Activated CD8-positive, alpha-beta memory T cell treated with anti-CD3 and anti-CD28 coated beads, Interleukin-2, amount 10 ng/mL, durations not matched to agents 7 days and 5 days (primary cell): ENCODE measurements around the gene ING4. TPM values are rescaled to one million over a fixed set of nuclear protein-coding genes. Genes with fewer than 3 reads are reported as not detected.

ENCODE experiments used
- ATAC-seq: fragments of 150-1000 bp; cut with Tn5 transposase; one replicate; pipeline ENCODE4 v1.10.0; 2021; ENCODE audit warnings: moderate library complexity
- CTCF ChIA-PET: fragments of 350-600 bp; sonication (Branson Sonifier 250); formaldehyde crosslinking; loops from one replicate; lab custom pipeline; 2021; ENCODE audit warnings: antibody characterized with exemption; lab: Charles Lee
- DNase-seq: peaks from one replicate; pipeline ENCODE4 v3.0.0-alpha.2; 2020
- H3K27ac Mint-ChIP-seq: one replicate; pipeline ENCODE4 v1.8.0; 2021; ENCODE audit warnings: mild to moderate bottlenecking, mixed read lengths
- H3K27me3 Mint-ChIP-seq: one replicate; pipeline ENCODE4 v1.8.0; 2021; ENCODE audit warnings: mixed read lengths
- H3K36me3 Mint-ChIP-seq: one replicate; pipeline ENCODE4 v1.8.0; 2021; ENCODE audit warnings: mild to moderate bottlenecking, mixed read lengths
- H3K4me1 Mint-ChIP-seq: one replicate; pipeline ENCODE4 v1.8.0; 2021; ENCODE audit warnings: mixed read lengths
- H3K4me3 Mint-ChIP-seq: one replicate; pipeline ENCODE4 v1.8.0; 2021; ENCODE audit warnings: mild to moderate bottlenecking, moderate library complexity, mixed read lengths
- H3K9me3 Mint-ChIP-seq: one replicate; pipeline ENCODE4 v1.8.0; 2022; ENCODE audit warnings: low read depth, mixed read lengths
- total RNA-seq, 2 experiments: library from RNA; stranded (reverse); gene quantifications; one replicate each; pipeline ENCODE4 v1.2.3, GENCODE V29; 2021

The ING4 gene
- total RNA-seq, 2 experiments from 2014 or later, result 26.0 to 26.3 TPM

DNA sequence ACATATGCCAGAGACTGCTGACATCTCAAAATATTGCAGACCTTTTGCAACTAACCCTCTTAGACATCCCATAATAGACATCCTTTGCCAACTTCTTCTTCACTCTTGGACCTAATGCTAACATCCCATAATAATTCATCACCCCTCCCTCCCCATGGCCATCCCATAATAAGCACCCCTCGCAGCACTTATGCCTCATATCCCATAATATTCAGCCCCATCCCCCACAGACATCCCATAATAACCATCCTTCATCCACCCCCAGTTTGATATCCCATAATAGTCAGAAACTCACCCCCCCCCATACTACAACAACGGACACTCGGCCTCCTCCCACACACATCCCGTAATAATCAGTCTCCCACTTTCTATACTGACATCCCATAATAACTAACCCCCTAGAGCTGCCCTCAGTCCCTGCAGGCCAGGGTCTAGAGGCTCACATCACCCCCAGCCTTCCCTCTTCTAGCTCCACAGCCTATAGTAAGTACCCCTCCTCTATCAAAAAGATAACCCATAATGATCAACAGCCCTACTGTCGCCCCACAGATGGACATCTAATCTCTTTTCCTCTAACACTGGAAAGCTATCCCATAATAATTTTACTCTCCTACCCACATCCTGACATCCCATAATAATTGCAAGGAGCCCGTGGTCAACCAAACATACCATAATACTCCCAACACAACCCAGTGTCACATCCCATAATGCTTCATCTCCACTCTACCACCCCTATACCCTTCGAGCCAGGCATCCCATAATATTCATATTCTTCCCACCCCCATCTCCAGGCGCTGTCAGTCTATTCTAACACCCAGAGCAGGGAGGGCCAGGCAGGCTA, 54.9 kb downstream of the ING4 start:
- DNase-seq (peak; percentile 86), ATAC-seq (peak; percentile 60)
- CTCF ChIA-PET, result interaction anchor here (0.7 to 1.6 kb wide), 14 partner anchors 10 to 269 kb away, joined by 3 to 9 read pairs (median 4); partner anchors contain the start of genes GAPDH, NOP2 and ZNF384
- peaks cover 26% of the 10 kb centered on the region for H3K36me3 Mint-ChIP-seq
- H3K4me1 Mint-ChIP-seq, result peaks cover 53% of the 10 kb centered on the region
- H3K27ac Mint-ChIP-seq, result no peak overlapping the region
- no peak overlapping the region for H3K4me3 Mint-ChIP-seq
- H3K27me3 Mint-ChIP-seq, result no peaks in the 10 kb centered on the region
- H3K9me3 Mint-ChIP-seq, result no peaks in the 10 kb centered on the region

DNA sequence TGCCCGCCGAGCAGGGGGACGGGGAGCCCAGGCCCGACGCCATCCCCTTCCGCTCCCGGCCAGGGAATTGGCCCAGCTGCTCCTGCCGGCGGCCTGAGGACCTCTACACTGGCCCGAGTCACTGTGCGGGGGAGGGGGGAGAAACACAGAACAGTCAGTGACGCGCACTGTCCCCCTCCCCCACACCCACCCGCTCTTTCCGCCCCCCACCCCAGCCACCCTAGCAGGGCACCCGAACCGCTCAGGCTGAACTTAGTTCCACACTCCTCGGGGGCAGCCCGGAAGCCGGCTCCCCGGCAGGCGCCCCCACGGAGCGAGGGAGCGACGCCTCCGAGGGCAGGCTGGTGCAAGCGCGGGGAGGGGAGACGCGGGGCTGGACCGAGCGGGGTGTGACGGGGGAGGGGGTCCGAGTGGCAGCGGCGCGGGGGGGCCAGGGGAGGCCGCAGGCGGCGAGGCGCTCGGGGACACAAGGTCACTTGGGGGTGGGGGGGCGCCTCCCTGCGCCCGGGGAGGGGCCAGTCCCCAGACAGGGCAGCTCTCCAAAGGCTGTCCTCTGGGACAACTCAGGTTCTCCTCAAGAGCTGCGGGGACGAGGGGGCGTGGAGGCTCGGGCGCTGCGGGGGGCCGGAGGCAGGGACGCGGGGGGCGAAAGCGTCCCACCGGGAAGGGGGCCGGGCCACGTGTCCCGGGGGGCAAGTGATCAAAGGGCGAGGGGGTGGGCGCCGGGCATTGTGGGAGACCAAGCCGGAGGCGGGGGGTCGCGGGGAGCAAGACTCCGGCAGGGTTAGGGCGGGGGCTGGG, 56.4 kb downstream of the ING4 start:
- Mint-ChIP-seq H3K9me3 (no peaks in the 10 kb centered on the region), H3K4me1 (peaks cover 52% of the 10 kb centered on the region), H3K36me3 (peaks cover 36% of the 10 kb centered on the region), H3K27ac (peak overlapping the region; percentile 86), H3K27me3 (no peaks in the 10 kb centered on the region), H3K4me3 (no peak overlapping the region)
- ATAC-seq, result peak; percentile 24
- DNase-seq, result peak; percentile 72
- CTCF ChIA-PET, result interaction anchor here (0.6 to 2.8 kb wide), 10 partner anchors 12 to 146 kb away, joined by 3 to 12 read pairs (median 4); partner anchors contain the start of genes MLF2, NOP2 and ZNF384

DNA sequence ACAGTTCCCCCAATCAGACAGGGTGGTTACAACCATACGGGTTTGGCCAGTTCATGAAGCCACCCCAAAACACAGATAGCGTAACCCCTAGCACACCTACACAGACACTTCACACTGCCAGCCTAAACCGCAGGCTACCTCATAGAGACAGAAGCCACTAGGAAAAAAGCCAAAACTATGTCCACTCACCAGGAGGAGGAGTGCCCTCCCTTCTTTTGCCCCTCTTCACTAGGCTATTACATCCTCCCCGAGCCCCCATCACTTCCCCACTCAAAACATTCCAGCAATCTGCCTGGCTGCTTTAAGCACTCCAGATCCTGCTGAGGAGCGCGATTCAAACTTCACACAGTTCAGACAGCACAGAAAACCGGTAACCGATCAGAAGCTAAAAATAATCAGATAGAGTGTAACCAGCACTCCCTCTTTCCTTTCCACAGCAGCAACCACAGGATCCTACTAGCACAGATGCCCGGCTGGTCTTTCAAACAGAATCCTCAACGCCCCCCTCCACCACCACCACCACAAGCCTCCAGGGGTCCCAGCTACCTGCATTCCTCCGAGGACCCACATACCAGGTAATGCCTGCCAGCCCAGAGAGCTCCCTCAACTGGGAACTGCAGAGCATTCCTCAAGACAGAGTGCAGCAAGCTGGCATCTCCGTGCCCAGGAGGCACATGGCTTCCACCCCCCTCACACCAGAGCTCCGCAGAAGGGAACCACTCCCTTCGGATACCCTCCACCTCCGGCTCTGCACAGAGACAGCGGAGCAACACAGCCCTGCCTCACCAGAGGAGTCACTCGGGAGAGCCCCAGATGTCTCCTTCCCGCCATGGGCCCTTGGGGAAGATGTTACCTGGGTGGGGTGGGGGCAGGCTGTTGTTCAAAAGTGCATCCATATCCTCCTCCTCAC, 57.2 kb downstream of the ING4 start:
- H3K36me3 Mint-ChIP-seq, result peaks cover 45% of the 10 kb centered on the region
- DNase-seq (peak; percentile 67), ATAC-seq (peak; percentile 14)
- no peaks in the 10 kb centered on the region for H3K27me3 Mint-ChIP-seq
- H3K9me3 Mint-ChIP-seq, result no peaks in the 10 kb centered on the region
- peak overlapping the region; percentile 86 for H3K27ac Mint-ChIP-seq
- peaks cover 44% of the 10 kb centered on the region for H3K4me1 Mint-ChIP-seq
- H3K4me3 Mint-ChIP-seq, result no peak overlapping the region
- CTCF ChIA-PET, result interaction anchor here (0.6 to 2.8 kb wide), 14 partner anchors 13 to 263 kb away, joined by 3 to 12 read pairs (median 4); partner anchors contain the start of genes MLF2, NOP2 and ZNF384

DNA sequence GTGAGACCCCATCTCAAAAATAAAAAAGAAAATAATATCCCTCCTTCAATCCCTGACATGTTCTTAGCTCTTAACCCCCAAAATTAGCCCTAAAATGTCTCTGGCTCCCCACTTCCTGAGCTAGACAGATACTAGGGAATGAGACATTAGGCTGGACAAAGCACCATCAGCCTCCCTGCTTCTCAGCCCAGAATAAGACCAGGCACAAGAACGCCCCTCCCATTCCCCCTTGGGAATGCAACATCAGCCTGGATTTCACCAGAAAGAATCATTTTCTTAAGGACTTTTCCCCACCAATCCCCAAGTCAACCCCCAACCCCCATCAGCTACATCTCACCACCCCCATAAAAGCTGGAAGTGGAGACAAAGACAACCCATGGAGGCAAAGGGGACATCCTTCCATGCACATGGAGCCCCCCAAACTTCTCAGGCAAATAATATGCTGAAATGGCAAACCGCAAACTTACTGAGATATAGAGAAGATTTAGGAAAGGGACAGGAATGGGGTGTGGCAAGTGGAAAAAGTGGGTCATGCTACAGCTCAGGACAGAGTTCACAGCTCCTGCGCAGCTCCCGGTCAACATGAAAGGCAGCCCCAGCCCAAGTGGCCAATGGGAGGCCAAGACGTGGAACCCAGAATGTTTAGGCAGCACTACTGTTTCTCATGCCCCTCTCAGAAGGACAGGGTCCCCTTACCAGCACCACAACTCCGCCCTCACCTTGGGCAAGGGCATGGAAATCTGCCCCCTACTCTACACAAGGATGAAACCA, 58.5 kb downstream of the ING4 start:
- Mint-ChIP-seq H3K4me3 (no peak overlapping the region), H3K27ac (peak overlapping the region; percentile 86), H3K4me1 (peaks cover 42% of the 10 kb centered on the region), H3K27me3 (no peaks in the 10 kb centered on the region), H3K9me3 (no peaks in the 10 kb centered on the region), H3K36me3 (peaks cover 57% of the 10 kb centered on the region)
- CTCF ChIA-PET, result interaction anchor here (1.1 to 2.8 kb wide), 9 partner anchors 10 to 80 kb away, joined by 3 to 12 read pairs (median 6); no protein-coding TSS in a partner anchor
- DNase-seq, result no peak
- ATAC-seq, result no peak

DNA sequence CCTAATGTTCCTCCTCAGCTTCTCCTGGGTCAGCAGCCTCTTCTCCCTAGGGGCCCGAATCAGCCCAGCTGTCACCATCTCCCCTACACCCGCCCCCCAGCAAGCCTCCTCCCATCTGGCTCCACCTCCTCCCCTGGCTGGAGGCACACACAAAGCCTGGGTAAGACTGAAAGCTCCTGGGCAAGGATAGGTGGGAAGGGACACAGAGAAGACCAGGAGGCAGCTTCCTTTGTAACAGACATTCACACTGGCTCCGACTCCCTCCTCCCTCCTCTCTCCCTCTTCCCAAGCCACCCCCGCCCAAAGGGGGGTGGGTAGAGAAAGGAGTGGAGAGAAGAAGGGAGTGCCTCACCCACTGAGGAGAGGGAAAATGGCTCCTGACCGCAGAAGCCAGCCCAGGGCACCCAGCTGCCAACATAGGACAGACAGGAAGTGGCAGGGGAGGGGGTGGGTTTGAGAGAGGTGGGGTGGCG, 59.8 kb downstream of the ING4 start:
- DNase-seq (peak; percentile 52), ATAC-seq (no peak)
- no peaks in the 10 kb centered on the region for H3K9me3 Mint-ChIP-seq
- H3K27me3 Mint-ChIP-seq, result no peaks in the 10 kb centered on the region
- H3K4me1 Mint-ChIP-seq, result peaks cover 42% of the 10 kb centered on the region
- peak overlapping the region; percentile 78 for H3K27ac Mint-ChIP-seq
- peak overlapping the region; percentile 58 for H3K4me3 Mint-ChIP-seq
- H3K36me3 Mint-ChIP-seq, result peaks cover 64% of the 10 kb centered on the region
- CTCF ChIA-PET, result interaction anchor here (0.6 to 2.5 kb wide), 9 partner anchors 12 to 91 kb away, joined by 3 to 11 read pairs (median 4); no protein-coding TSS in a partner anchor

DNA sequence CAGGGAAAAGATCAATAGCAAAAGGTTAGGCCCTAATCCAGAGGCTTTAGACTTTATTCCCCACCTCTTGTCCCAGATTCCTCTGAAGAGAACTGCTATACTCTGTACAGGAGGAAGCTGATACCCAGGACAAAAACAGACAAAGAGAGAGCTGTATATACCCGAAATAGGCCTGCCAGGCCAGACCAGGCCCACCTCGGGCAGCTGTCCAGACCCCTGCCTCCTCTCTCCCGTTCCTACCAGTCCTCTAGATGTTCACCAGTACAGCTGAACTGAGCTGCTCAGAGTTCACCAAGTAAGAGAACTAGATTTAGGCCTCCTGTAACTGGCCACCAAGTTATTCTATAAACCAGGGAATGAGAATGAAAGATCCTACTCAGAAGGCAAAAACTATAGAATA, 60.4 kb downstream of the ING4 start:
- H3K4me1 Mint-ChIP-seq, result peaks cover 42% of the 10 kb centered on the region
- ATAC-seq, result no peak
- no peaks in the 10 kb centered on the region for H3K27me3 Mint-ChIP-seq
- H3K36me3 Mint-ChIP-seq, result peaks cover 70% of the 10 kb centered on the region
- peak overlapping the region; percentile 78 for H3K27ac Mint-ChIP-seq
- no peak for DNase-seq
- no peaks in the 10 kb centered on the region for H3K9me3 Mint-ChIP-seq
- CTCF ChIA-PET, result interaction anchor here (0.9 to 2.5 kb wide), 7 partner anchors 17 to 82 kb away, joined by 3 to 11 read pairs (median 4); no protein-coding TSS in a partner anchor
- H3K4me3 Mint-ChIP-seq, result peak overlapping the region; percentile 58

Other genes with a start within 250 kb of the ING4 start
- 10 to 100 TPM; 44.9 to 67.3 TPM for gene CD27, start 218.2 kb downstream of the ING4 start, total RNA-seq
- 10 to 100 TPM; 49.1 to 53.0 TPM for gene TAPBPL, start 211.1 kb downstream of the ING4 start, total RNA-seq
- gene VAMP1, start 192.4 kb downstream of the ING4 start, total RNA-seq, result 10 to 100 TPM; 49.2 to 59.1 TPM
- gene MRPL51, start 169.9 kb downstream of the ING4 start, total RNA-seq, result 100 to 1,000 TPM; 191 to 271 TPM
- 100 to 1,000 TPM; 173 to 200 TPM for gene NCAPD2, start 169.0 kb downstream of the ING4 start, total RNA-seq
- 1,000 to 10,000 TPM; 5,133 to 5,396 TPM for gene GAPDH, start 128.6 kb downstream of the ING4 start, total RNA-seq
- gene IFFO1, start 107.1 kb downstream of the ING4 start, total RNA-seq, result 10 to 100 TPM; 29.3 to 30.0 TPM
- 100 to 1,000 TPM in 1 of 2 experiments, 10 to 100 TPM in 1; 76.7 to 117 TPM for gene NOP2, start 94.8 kb downstream of the ING4 start, total RNA-seq
- 100 to 1,000 TPM; 288 to 320 TPM for gene CHD4, start 55.7 kb downstream of the ING4 start, total RNA-seq
- 10 to 100 TPM; 15.8 to 18.5 TPM for gene LPAR5, start 27.2 kb downstream of the ING4 start, total RNA-seq
- 1 to 10 TPM; 1.1 to 2.0 TPM for gene ACRBP, start 15.7 kb downstream of the ING4 start, total RNA-seq
- gene ZNF384, start 26.3 kb upstream of the ING4 start, total RNA-seq, result 10 to 100 TPM; 76.3 to 76.4 TPM
- gene PIANP, start 37.7 kb upstream of the ING4 start, total RNA-seq, result not detected
- gene COPS7A, start 60.9 kb upstream of the ING4 start, total RNA-seq, result 10 to 100 TPM; 28.2 to 30.0 TPM
- gene MLF2, start 90.0 kb upstream of the ING4 start, total RNA-seq, result 100 to 1,000 TPM; 102 to 113 TPM
- 100 to 1,000 TPM; 131 to 142 TPM for gene PTMS, start 103.2 kb upstream of the ING4 start, total RNA-seq
- 100 to 1,000 TPM; 320 to 420 TPM for gene LAG3, start 109.4 kb upstream of the ING4 start, total RNA-seq
- 1 to 10 TPM in 1 of 2 experiments, under 1 TPM in 1; 0.82 to 1.8 TPM for gene CD4, start 126.4 kb upstream of the ING4 start, total RNA-seq
- gene GPR162, start 158.7 kb upstream of the ING4 start, total RNA-seq, result under 1 TPM in 1 of 2 experiments, not detected in 1; 0.82 TPM
- under 1 TPM; 0.23 to 0.99 TPM for gene P3H3, start 165.3 kb upstream of the ING4 start, total RNA-seq
- under 1 TPM in 1 of 2 experiments, not detected in 1; 0.12 TPM for gene GNB3, start 177.8 kb upstream of the ING4 start, total RNA-seq
- 100 to 1,000 TPM in 1 of 2 experiments, 10 to 100 TPM in 1; 89.1 to 125 TPM for gene CDCA3, start 188.2 kb upstream of the ING4 start, total RNA-seq
- gene USP5, start 189.0 kb upstream of the ING4 start, total RNA-seq, result 100 to 1,000 TPM in 1 of 2 experiments, 10 to 100 TPM in 1; 98.8 to 129 TPM
- gene TPI1, start 204.4 kb upstream of the ING4 start, total RNA-seq, result 1,000 to 10,000 TPM; 1,086 to 1,277 TPM
- gene SPSB2, start 210.2 kb upstream of the ING4 start, total RNA-seq, result 10 to 100 TPM; 10.5 to 14.4 TPM
- gene LRRC23, start 241.7 kb upstream of the ING4 start, total RNA-seq, result 1 to 10 TPM; 4.9 to 8.7 TPM